HepG2 (cell line): ENCODE data around the gene ACSM2B. TPM values are rescaled to one million over a fixed set of nuclear protein-coding genes. Genes with fewer than 3 reads are reported as not detected.

Source experiments
- ARID3A ChIP-seq: IDR thresholded peaks from 2 replicates; pipeline ENCODE4 v1.6.1; 2012; ENCODE audit warnings: low read depth, low read length, improper control_type of control experiment
- CTCF ChIP-seq: sonication (generic); formaldehyde crosslinking; IDR thresholded peaks from 2 replicates; pipeline ENCODE4 v1.5.0; 2020; ENCODE audit warnings: mild to moderate bottlenecking, missing genetic modification reagents, moderate library complexity
- GTF2F1 ChIP-seq: fragments of 150-350 bp; IDR thresholded peaks from 2 replicates; pipeline ENCODE4 v1.6.1; 2014; ENCODE audit warnings: low read length
- HHEX ChIP-seq: IDR thresholded peaks from 2 replicates; pipeline ENCODE4 v1.6.1; 2016; ENCODE audit warnings: control low read depth
- HINFP ChIP-seq: sonication (generic); formaldehyde crosslinking; IDR thresholded peaks from 2 replicates; pipeline ENCODE4 v1.4.0; 2020; ENCODE audit warnings: low read depth, mild to moderate bottlenecking, missing genetic modification reagents
- NFIC ChIP-seq: IDR thresholded peaks from 2 replicates; pipeline ENCODE4 v1.6.1; 2012; ENCODE audit warnings: mild to moderate bottlenecking, low read length, inconsistent platforms
- NR2F2 ChIP-seq: IDR thresholded peaks from 2 replicates; pipeline ENCODE4 v1.6.1; 2012; ENCODE audit warnings: low read depth, inconsistent platforms, borderline replicate concordance
- PRMT3 ChIP-seq: sonication (generic); formaldehyde crosslinking; IDR thresholded peaks from 2 replicates; pipeline ENCODE4 v1.8.1; 2022; ENCODE audit warnings: low read depth, mild to moderate bottlenecking, moderate library complexity, missing genetic modification reagents, borderline replicate concordance
- RBM39 ChIP-seq: fragments of 200-400 bp; formaldehyde crosslinking; IDR thresholded peaks from one replicate; pipeline ENCODE4 v1.6.1; 2018; ENCODE audit warnings: antibody characterized with exemption, mild to moderate bottlenecking, low read depth, low read length; ENCODE audit not compliant: poor library complexity, severe bottlenecking
- SRSF4 ChIP-seq: fragments of 200-400 bp; formaldehyde crosslinking; IDR thresholded peaks from one replicate; pipeline ENCODE4 v1.6.1; 2018; ENCODE audit warnings: mild to moderate bottlenecking, low read depth, low read length, moderate library complexity; ENCODE audit not compliant: poor library complexity, severe bottlenecking
- TBL1XR1 ChIP-seq: fragments of 150-350 bp; IDR thresholded peaks from 2 replicates; pipeline ENCODE4 v1.6.1; 2014; ENCODE audit warnings: borderline replicate concordance, low read length; ENCODE audit not compliant: partially characterized antibody
- ZBTB34 ChIP-seq: sonication (generic); formaldehyde crosslinking; IDR thresholded peaks from 2 replicates; pipeline ENCODE4 v1.8.0; 2022; ENCODE audit warnings: mild to moderate bottlenecking, missing genetic modification reagents
- ZBTB43 ChIP-seq: sonication (generic); formaldehyde crosslinking; conservative IDR thresholded peaks from 2 replicates; pipeline ENCODE4 v1.4.0; 2020; ENCODE audit warnings: missing genetic modification reagents
- ZIK1 ChIP-seq: sonication (generic); formaldehyde crosslinking; IDR thresholded peaks from 2 replicates; pipeline ENCODE4 v1.5.0; 2020; ENCODE audit warnings: mild to moderate bottlenecking, low read depth, missing genetic modification reagents, borderline replicate concordance
- ZNF18 ChIP-seq: sonication (generic); formaldehyde crosslinking; IDR thresholded peaks from 2 replicates; pipeline ENCODE4 v1.8.0; 2022; ENCODE audit warnings: mild to moderate bottlenecking, missing genetic modification reagents; ENCODE audit not compliant: insufficient replicate concordance
- ZNF274 ChIP-seq: sonication (generic); formaldehyde crosslinking; IDR thresholded peaks from 2 replicates; pipeline ENCODE4 v1.5.1; 2020; ENCODE audit warnings: mild to moderate bottlenecking, missing genetic modification reagents
- ZNF510 ChIP-seq: sonication (generic); formaldehyde crosslinking; IDR thresholded peaks from 2 replicates; pipeline ENCODE4 v1.4.0; 2020; ENCODE audit warnings: low read depth, mild to moderate bottlenecking, missing genetic modification reagents
- ZNF776 ChIP-seq: sonication (generic); formaldehyde crosslinking; IDR thresholded peaks from 2 replicates; pipeline ENCODE4 v1.4.0; 2020; ENCODE audit warnings: mild to moderate bottlenecking, missing genetic modification reagents
- ZNF841 ChIP-seq: sonication (generic); formaldehyde crosslinking; IDR thresholded peaks from 2 replicates; pipeline ENCODE4 v1.8.1; 2023; ENCODE audit warnings: missing genetic modification reagents, borderline replicate concordance
- ZNF879 ChIP-seq: sonication (generic); formaldehyde crosslinking; IDR thresholded peaks from 2 replicates; pipeline ENCODE4 v1.8.1; 2023; ENCODE audit warnings: missing genetic modification reagents
- ZSCAN22 ChIP-seq: sonication (generic); formaldehyde crosslinking; IDR thresholded peaks from 2 replicates; pipeline ENCODE4 v1.4.0; 2020; ENCODE audit warnings: mild to moderate bottlenecking, missing genetic modification reagents
- polyA plus RNA-seq, 8 experiments: library from polyadenylated mRNA; depleted of rRNA in 3 of 8; stranded (reverse) in 7 of 8; unstranded in 1 of 8; fragments of >200 nt; fragmentation: Illumina TruSeq in 4 of 8; extraction: Trizol in 4 of 8; gene quantifications; 2 replicates each; pipeline versions ENCODE4 v1.2.1 to v1.2.3, GENCODE V29; 2011 to 2016; ENCODE audit warnings: low read depth in 4 of 8, missing spikeins in 1 of 8, mixed read lengths in 1 of 8; ENCODE audit not compliant: insufficient read depth in 1 of 8
- total RNA-seq, 5 experiments: library from RNA; depleted of rRNA; stranded (reverse); fragments of >200 nt; fragmentation: Illumina TruSeq; extraction: Trizol; gene quantifications; 2 replicates each; pipeline ENCODE4 v1.2.3, GENCODE V29; 2016; ENCODE audit warnings: low read depth in 1 of 5

ACSM2B gene
- total and polyA plus RNA-seq, 2 of the 13 experiments (the other 11 are each of a cell fraction or from before 2014, with no cell fraction given), result 22.9 to 34.0 TPM

GRCh38 chr16:20538181-20538580 lies 38.0 kb downstream of the ACSM2B start (continued):
- TF ChIP-seq ZNF18 (no peak), ZBTB43 (CRISPR knock-in tag) (no peak), ZSCAN22 (CRISPR knock-in tag) (no peak), ZIK1 (CRISPR knock-in tag) (no peak), ZNF879 (no peak), NR2F2 (no peak), ZNF841 (no peak), ARID3A (peak; percentile 51; the same call in 1 of the 2 replicates), CTCF (CRISPR knock-in tag) (no peak), ZNF274 (CRISPR knock-in tag) (no peak), PRMT3 (CRISPR knock-in tag) (no peak), ZNF510 (CRISPR knock-in tag) (no peak), GTF2F1 (no peak), HINFP (CRISPR knock-in tag) (no peak), RBM39 (no peak), ZNF776 (CRISPR knock-in tag) (no peak), NFIC (0 out of 2 replicates have a peak, but pooled peaks have one; percentile 37), SRSF4 (no peak), HHEX (CRISPR knock-in tag) (peak; percentile 60; the same call in 1 of the 2 replicates), TBL1XR1 (peak; percentile 53), ZBTB34 (no peak)
